RWPE2 (cell line): ENCODE results near the gene CMIP.
A peak's percentile ranks its signal among the peaks of the same experiment; 100 is the strongest.

Experiments used
- ATAC-seq: fragments of 200-7000 bp; cut with Tn5 transposase; 3 replicates; pipeline ENCODE4 v1.9.1; 2021; ENCODE audit warnings: low read depth
- DNase-seq: peaks from one replicate; pipeline ENCODE4 v3.0.0-alpha.2; 2020; ENCODE audit warnings: low spot score
- H3K27ac ChIP-seq: fragments of 450-650 bp; 2 replicates; pipeline ENCODE4 v1.5.1; 2017; ENCODE audit warnings: mild to moderate bottlenecking; ENCODE audit not compliant: poor library complexity, severe bottlenecking
- H3K27me3 ChIP-seq: fragments of 250-450 bp; sonication (Bioruptor Pico); 2 replicates; pipeline ENCODE4 v1.5.1; 2021; ENCODE audit warnings: mild to moderate bottlenecking, moderate library complexity; ENCODE audit not compliant: insufficient read depth, poor library complexity, severe bottlenecking
- H3K36me3 ChIP-seq: fragments of 250-450 bp; sonication (Bioruptor Pico); 2 replicates; pipeline ENCODE4 v1.5.1; 2020; ENCODE audit warnings: low read depth, mild to moderate bottlenecking, moderate library complexity
- H3K4me1 ChIP-seq: fragments of 250-450 bp; sonication (Bioruptor Pico); 2 replicates; pipeline ENCODE4 v1.5.1; 2021; ENCODE audit warnings: mild to moderate bottlenecking, moderate library complexity; ENCODE audit not compliant: insufficient read depth, poor library complexity, severe bottlenecking
- H3K4me3 ChIP-seq: fragments of 250-450 bp; sonication (Bioruptor Pico); 2 replicates; pipeline ENCODE4 v1.5.1; 2021; ENCODE audit warnings: mild to moderate bottlenecking, moderate library complexity; ENCODE audit not compliant: severe bottlenecking
- H3K9me3 ChIP-seq: fragments of 250-450 bp; sonication (Bioruptor Pico); 2 replicates; pipeline ENCODE4 v1.5.1; 2021; ENCODE audit warnings: mild to moderate bottlenecking, moderate library complexity; ENCODE audit not compliant: severe bottlenecking
- TF ChIP-seq, protein P1 (sequence below): fragments of 450-650 bp; IDR thresholded peaks from one replicate; pipeline ENCODE4 v1.5.1; 2017; ENCODE audit warnings: mild to moderate bottlenecking, moderate library complexity; ENCODE audit not compliant: poor library complexity, severe bottlenecking

The CMIP gene

DNA sequence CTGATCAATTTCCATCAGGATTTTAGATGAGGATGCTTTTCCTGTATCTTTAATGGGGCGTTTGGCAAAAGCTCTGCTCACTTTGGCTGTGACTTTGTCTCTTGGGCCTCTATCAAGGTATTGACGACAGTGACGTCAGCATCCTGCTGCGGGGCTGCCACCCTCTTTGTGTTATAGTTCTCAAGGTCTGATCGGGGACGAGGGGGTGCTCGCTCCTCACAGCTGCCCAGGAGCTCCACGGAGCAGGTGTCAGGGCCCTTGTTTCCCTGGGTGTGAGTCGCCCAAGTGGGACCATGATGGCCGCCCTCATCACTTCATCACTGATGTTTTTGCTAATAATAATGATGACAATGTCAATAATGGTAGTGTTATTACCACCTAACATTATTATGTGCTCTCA lies 65.4 kb downstream of the CMIP start:
- Histone ChIP-seq H3K9me3 (no peaks in the 10 kb centered on the region), H3K4me3 (no peak overlapping the region), H3K27ac (peak overlapping the region; percentile 98), H3K27me3 (no peaks in the 10 kb centered on the region), H3K36me3 (peaks cover 39% of the 10 kb centered on the region), H3K4me1 (peaks cover 38% of the 10 kb centered on the region)
- TF ChIP-seq, protein P1, sequence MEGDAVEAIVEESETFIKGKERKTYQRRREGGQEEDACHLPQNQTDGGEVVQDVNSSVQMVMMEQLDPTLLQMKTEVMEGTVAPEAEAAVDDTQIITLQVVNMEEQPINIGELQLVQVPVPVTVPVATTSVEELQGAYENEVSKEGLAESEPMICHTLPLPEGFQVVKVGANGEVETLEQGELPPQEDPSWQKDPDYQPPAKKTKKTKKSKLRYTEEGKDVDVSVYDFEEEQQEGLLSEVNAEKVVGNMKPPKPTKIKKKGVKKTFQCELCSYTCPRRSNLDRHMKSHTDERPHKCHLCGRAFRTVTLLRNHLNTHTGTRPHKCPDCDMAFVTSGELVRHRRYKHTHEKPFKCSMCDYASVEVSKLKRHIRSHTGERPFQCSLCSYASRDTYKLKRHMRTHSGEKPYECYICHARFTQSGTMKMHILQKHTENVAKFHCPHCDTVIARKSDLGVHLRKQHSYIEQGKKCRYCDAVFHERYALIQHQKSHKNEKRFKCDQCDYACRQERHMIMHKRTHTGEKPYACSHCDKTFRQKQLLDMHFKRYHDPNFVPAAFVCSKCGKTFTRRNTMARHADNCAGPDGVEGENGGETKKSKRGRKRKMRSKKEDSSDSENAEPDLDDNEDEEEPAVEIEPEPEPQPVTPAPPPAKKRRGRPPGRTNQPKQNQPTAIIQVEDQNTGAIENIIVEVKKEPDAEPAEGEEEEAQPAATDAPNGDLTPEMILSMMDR: no peak
- no peak for ATAC-seq
- no peak for DNase-seq

GRCh38 chr16:81511371-81511770 lies 66.8 kb downstream of the CMIP start:
- H3K4me3 ChIP-seq: no peak overlapping the region
- peaks cover 39% of the 10 kb centered on the region for H3K4me1 ChIP-seq
- no peaks in the 10 kb centered on the region for H3K9me3 ChIP-seq
- ATAC-seq: peak; percentile 91
- H3K36me3 ChIP-seq: peaks cover 41% of the 10 kb centered on the region
- no peaks in the 10 kb centered on the region for H3K27me3 ChIP-seq
- DNase-seq: no peak
- peak overlapping the region; percentile 98 for H3K27ac ChIP-seq
- TF ChIP-seq, protein P1: no peak

DNA sequence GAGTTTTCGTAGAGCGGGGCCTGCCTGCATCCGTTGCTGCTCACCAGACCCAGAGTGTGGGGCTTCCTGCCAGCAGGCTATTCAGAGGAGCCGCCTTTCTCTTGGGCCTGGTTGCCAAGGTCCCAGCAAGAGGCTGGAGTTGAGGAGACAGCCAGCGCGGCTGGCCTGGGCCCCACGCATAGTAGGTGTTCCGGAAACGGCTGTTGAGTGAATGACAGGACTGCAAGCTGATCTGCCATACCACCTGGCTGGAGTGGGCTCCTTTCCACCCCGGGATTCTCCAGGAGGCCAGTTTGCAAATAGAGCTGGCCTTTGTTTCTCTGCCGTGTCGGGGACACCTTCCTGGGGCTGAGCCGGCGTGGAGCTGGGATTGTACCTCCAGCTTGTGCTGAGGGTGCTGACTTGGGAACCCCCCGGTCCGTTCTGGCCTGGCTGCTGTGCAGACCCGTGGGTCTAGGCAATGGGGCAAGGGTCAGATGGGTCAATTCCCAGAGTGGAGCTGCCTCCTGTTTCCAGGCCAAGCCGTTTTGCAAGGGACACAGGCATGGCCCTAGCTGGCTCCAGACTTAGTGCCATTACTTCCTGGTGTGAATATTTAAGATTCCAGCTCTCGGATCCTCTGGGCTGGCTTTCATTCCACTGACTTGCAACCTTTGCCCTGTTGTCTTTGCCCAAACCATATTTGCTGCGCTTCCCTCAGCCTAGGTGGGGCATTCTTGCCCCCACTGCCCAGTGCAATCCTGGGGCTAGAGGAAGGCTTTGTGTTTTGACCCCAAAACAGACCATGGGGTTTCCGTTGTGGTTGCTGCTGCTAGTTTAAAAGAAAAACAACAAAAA lies 68.8 kb downstream of the CMIP start:
- Histone ChIP-seq H3K9me3 (no peaks in the 10 kb centered on the region), H3K27ac (peak overlapping the region; percentile 98), H3K27me3 (no peaks in the 10 kb centered on the region), H3K4me1 (peaks cover 52% of the 10 kb centered on the region), H3K36me3 (peaks cover 55% of the 10 kb centered on the region), H3K4me3 (no peak overlapping the region)
- DNase-seq (no peak), ATAC-seq (no peak)
- TF ChIP-seq, protein P1: no peak

GRCh38 chr16:81514041-81514559 lies 69.5 kb downstream of the CMIP start:
- ATAC-seq (no peak), DNase-seq (no peak)
- H3K27ac ChIP-seq: peak overlapping the region; percentile 98

More at GRCh38 chr16:81514041-81514559, 69.5 kb downstream of the CMIP start:
- peaks cover 55% of the 10 kb centered on the region for H3K36me3 ChIP-seq
- no peaks in the 10 kb centered on the region for H3K9me3 ChIP-seq
- TF ChIP-seq, protein P1: no peak
- H3K4me1 ChIP-seq: peaks cover 57% of the 10 kb centered on the region
- H3K27me3 ChIP-seq: no peaks in the 10 kb centered on the region
- H3K4me3 ChIP-seq: no peak overlapping the region
